Coronary artery (tissue), 2 donors: ENCODE data around the gene HOXD12.

ENCODE experiments used
- DNase-seq: peaks from one replicate; pipeline ENCODE4 v3.0.0-alpha.2; 2017; ENCODE audit warnings: low spot score
- H3K27ac ChIP-seq, 2 donors: fragments of 200-600 bp; sonication (generic); one replicate each; pipeline ENCODE4 v1.5.1; 2016 to 2019
- H3K4me3 ChIP-seq: fragments of 200-600 bp; sonication (generic); 2 replicates; pipeline ENCODE4 v1.5.1; 2016; ENCODE audit warnings: mild to moderate bottlenecking, moderate library complexity
- CTCF ChIP-seq: fragments of 200-600 bp; sonication (generic); IDR thresholded peaks from one replicate; pipeline ENCODE4 v1.5.1; 2019; ENCODE audit warnings: antibody characterized with exemption

Gene HOXD12

GRCh38 chr2:176100547-176101140, 1.0 kb downstream of the HOXD12 start:
- H3K27ac ChIP-seq, result no peak overlapping the region
- no peak overlapping the region for H3K4me3 ChIP-seq
- no peak for TF ChIP-seq CTCF
- DNase-seq, result no peak

- no peak for DNase-seq
- no peak overlapping the region for H3K27ac ChIP-seq
- TF ChIP-seq CTCF, result no peak
- H3K4me3 ChIP-seq, result no peak overlapping the region
Measured at GRCh38 chr2:176101216-176101830, 1.7 kb downstream of the HOXD12 start.

GRCh38 chr2:176101842-176102241, 2.2 kb downstream of the HOXD12 start:
- TF ChIP-seq CTCF, result no peak
- no peak overlapping the region for H3K4me3 ChIP-seq
- DNase-seq, result no peak
- H3K27ac ChIP-seq, result no peak overlapping the region

- Histone ChIP-seq H3K27ac (no peak overlapping the region), H3K4me3 (no peak overlapping the region)
- DNase-seq, result no peak
- TF ChIP-seq CTCF, result no peak
Measured at GRCh38 chr2:176102309-176102866, 2.8 kb downstream of the HOXD12 start.

- no peak for TF ChIP-seq CTCF
- H3K4me3 ChIP-seq, result no peak overlapping the region
- no peak overlapping the region for H3K27ac ChIP-seq
- DNase-seq, result no peak
Measured at GRCh38 chr2:176103194-176103593, 3.6 kb downstream of the HOXD12 start.

- DNase-seq, result no peak
- no peak for TF ChIP-seq CTCF
- Histone ChIP-seq H3K4me3 (peak overlapping the region; percentile 53), H3K27ac (no peak overlapping the region)
Measured at GRCh38 chr2:176103742-176104315, 4.2 kb downstream of the HOXD12 start.
